GDM1 (cell line): Measurements from ENCODE around the gene SDS.

Experiments
- DNase-seq: peaks from one replicate; lab custom pipeline; 2025; lab: John Stamatoyannopoulos, UW

SDS gene

GRCh38 chr12:113403435-113404415, at the start of gene SDS:
Gene SDS (minus strand): TSS chr12:113403887. CDS start chr12:113399708, 4,179 bp downstream.
- peak; percentile 74 for DNase-seq

- no peak for DNase-seq
Measured at GRCh38 chr12:113453330-113453729, 49.6 kb upstream of the SDS start.

- no peak for DNase-seq
Measured at GRCh38 chr12:113452458-113452857, 48.8 kb upstream of the SDS start.

- DNase-seq: no peak
Measured at GRCh38 chr12:113449839-113450238, 46.2 kb upstream of the SDS start.

GRCh38 chr12:113449299-113449698, 45.6 kb upstream of the SDS start:
- no peak for DNase-seq

- no peak for DNase-seq
Measured at GRCh38 chr12:113448873-113449272, 45.2 kb upstream of the SDS start.

GRCh38 chr12:113445544-113446171, 42.0 kb upstream of the SDS start:
- no peak for DNase-seq

- DNase-seq: no peak
Measured at GRCh38 chr12:113443030-113443539, 39.4 kb upstream of the SDS start.

GRCh38 chr12:113440947-113441782, 37.5 kb upstream of the SDS start:
- no peak for DNase-seq

- no peak for DNase-seq
Measured at GRCh38 chr12:113440336-113440735, 36.6 kb upstream of the SDS start.

GRCh38 chr12:113439606-113440030, 35.9 kb upstream of the SDS start:
- DNase-seq: no peak

GRCh38 chr12:113439301-113439597, 35.6 kb upstream of the SDS start:
- DNase-seq: no peak

- DNase-seq: no peak
Measured at GRCh38 chr12:113438523-113439300, 35.0 kb upstream of the SDS start.

GRCh38 chr12:113437729-113438100, 34.0 kb upstream of the SDS start:
- DNase-seq: no peak

- DNase-seq: no peak
Measured at GRCh38 chr12:113436993-113437728, 33.5 kb upstream of the SDS start.

- no peak for DNase-seq
Measured at GRCh38 chr12:113436586-113436985, 32.9 kb upstream of the SDS start.

- DNase-seq: no peak
Measured at GRCh38 chr12:113435367-113435766, 31.7 kb upstream of the SDS start.

- DNase-seq: no peak
Measured at GRCh38 chr12:113432986-113433385, 29.3 kb upstream of the SDS start.

- DNase-seq: no peak
Measured at GRCh38 chr12:113428482-113428881, 24.8 kb upstream of the SDS start.

GRCh38 chr12:113427882-113428281, 24.2 kb upstream of the SDS start:
- no peak for DNase-seq

GRCh38 chr12:113425960-113426453, 22.3 kb upstream of the SDS start:
- no peak for DNase-seq
